Keratinocyte (primary cell): ENCODE measurements around the gene FGFR2.

ENCODE experiments used
- EZH2 ChIP-seq: IDR thresholded peaks from one replicate; pipeline ENCODE4 v1.6.1; 2012; ENCODE audit warnings: inconsistent platforms, mild to moderate bottlenecking, low read length, moderate library complexity
- TF ChIP-seq, protein P1 (sequence below), 3 experiments: IDR thresholded peaks in 1 of 3; conservative IDR thresholded peaks in 1 of 3; optimal IDR thresholded peaks in 1 of 3; 2 replicates in 2 of 3; 3 replicates in 1 of 3; pipeline versions ENCODE3 to v1.5.1; 2011; ENCODE audit warnings: low read length in 3 of 3, mild to moderate bottlenecking in 3 of 3, moderate library complexity in 2 of 3, control low read depth in 1 of 3, inconsistent platforms in 1 of 3; ENCODE audit not compliant: insufficient read depth in 2 of 3; ENCODE audit errors: extremely low read depth in 1 of 3

- TF ChIP-seq, protein P1, sequence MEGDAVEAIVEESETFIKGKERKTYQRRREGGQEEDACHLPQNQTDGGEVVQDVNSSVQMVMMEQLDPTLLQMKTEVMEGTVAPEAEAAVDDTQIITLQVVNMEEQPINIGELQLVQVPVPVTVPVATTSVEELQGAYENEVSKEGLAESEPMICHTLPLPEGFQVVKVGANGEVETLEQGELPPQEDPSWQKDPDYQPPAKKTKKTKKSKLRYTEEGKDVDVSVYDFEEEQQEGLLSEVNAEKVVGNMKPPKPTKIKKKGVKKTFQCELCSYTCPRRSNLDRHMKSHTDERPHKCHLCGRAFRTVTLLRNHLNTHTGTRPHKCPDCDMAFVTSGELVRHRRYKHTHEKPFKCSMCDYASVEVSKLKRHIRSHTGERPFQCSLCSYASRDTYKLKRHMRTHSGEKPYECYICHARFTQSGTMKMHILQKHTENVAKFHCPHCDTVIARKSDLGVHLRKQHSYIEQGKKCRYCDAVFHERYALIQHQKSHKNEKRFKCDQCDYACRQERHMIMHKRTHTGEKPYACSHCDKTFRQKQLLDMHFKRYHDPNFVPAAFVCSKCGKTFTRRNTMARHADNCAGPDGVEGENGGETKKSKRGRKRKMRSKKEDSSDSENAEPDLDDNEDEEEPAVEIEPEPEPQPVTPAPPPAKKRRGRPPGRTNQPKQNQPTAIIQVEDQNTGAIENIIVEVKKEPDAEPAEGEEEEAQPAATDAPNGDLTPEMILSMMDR (optimal IDR thresholded peaks at IDR 0.05 in 1 of 3, IDR thresholded peaks at IDR 0.05 in 1 of 3, conservative IDR thresholded peaks at IDR 0.05 in 1 of 3; ENCODE audit: extremely low read depth in 1 of 3, insufficient read depth in 2 of 3, low read length in 3 of 3), result no peak
- TF ChIP-seq EZH2, result no peak
Observed at GRCh38 chr10:121518333-121518732, 79.9 kb downstream of the FGFR2 start.
